ENCODE data around the gene GRIK4. TPM values are rescaled to one million over a fixed set of nuclear protein-coding genes. Genes with fewer than 3 reads are reported as not detected.

Gene GRIK4
- total RNA-seq, 1 donor from 2014 or later, result 2.2 TPM

- no peak for DNase-seq (ENCODE audit: low read depth)
- FAIRE-seq, result no peak
- no peaks in the 10 kb centered on the region for H3K9me3 Mint-ChIP-seq (ENCODE audit: unreplicated experiment)
- H3K9me3 ChIP-seq (ENCODE audit: insufficient read depth, low read depth, low read length), result no peaks in the 10 kb centered on the region
- no peak overlapping the region for H2AFZ ChIP-seq (ENCODE audit: low read depth, low read length)
- H3K36me3 ChIP-seq (ENCODE audit: insufficient read depth, low read length), result no peaks in the 10 kb centered on the region
- H4K20me1 ChIP-seq (ENCODE audit: insufficient read depth, low read length), result no peaks in the 10 kb centered on the region
- peaks cover 48% of the 10 kb centered on the region for H3K27me3 Mint-ChIP-seq (ENCODE audit: low read depth, unreplicated experiment)
- H3K4me1 Mint-ChIP-seq (ENCODE audit: low read depth, unreplicated experiment), result no peaks in the 10 kb centered on the region
- no peaks in the 10 kb centered on the region for H3K79me2 ChIP-seq (ENCODE audit: insufficient read depth, low read length)
- H3K4me3 Mint-ChIP-seq (ENCODE audit: unreplicated experiment), result no peak overlapping the region
- H3K27ac ChIP-seq (ENCODE audit: low read depth, low read length), result no peak overlapping the region
- no peak overlapping the region for H3K27ac Mint-ChIP-seq (ENCODE audit: unreplicated experiment)
- H3K36me3 Mint-ChIP-seq (ENCODE audit: low read depth, unreplicated experiment), result peaks cover 2% of the 10 kb centered on the region
- no peak overlapping the region for H3K9ac ChIP-seq (ENCODE audit: low read length)
- peaks cover 6% of the 10 kb centered on the region for H3K27me3 ChIP-seq (ENCODE audit: insufficient read depth, low read length)
- H3K4me2 ChIP-seq (ENCODE audit: low read length), result no peak overlapping the region
- H3K4me1 ChIP-seq (ENCODE audit: insufficient read depth, low read length), result no peaks in the 10 kb centered on the region
- no peak overlapping the region for H3K4me3 ChIP-seq (ENCODE audit: insufficient read depth, low read depth, low read length)
- TF ChIP-seq CTCF (IDR thresholded peaks at IDR 0.05; ENCODE audit: insufficient read depth, low read depth, low read length) (no peak), EZH2 (IDR thresholded peaks at IDR 0.05; ENCODE audit: insufficient read depth, low read length) (no peak)
Measured at GRCh38 chr11:120890609-120891320, 379.2 kb downstream of the GRIK4 start.

- Mint-ChIP-seq H3K4me3 (ENCODE audit: unreplicated experiment) (no peak overlapping the region), H3K9me3 (ENCODE audit: unreplicated experiment) (no peaks in the 10 kb centered on the region), H3K36me3 (ENCODE audit: low read depth, unreplicated experiment) (peaks cover 2% of the 10 kb centered on the region), H3K27ac (ENCODE audit: unreplicated experiment) (no peak overlapping the region), H3K27me3 (ENCODE audit: low read depth, unreplicated experiment) (peaks cover 48% of the 10 kb centered on the region), H3K4me1 (ENCODE audit: low read depth, unreplicated experiment) (no peaks in the 10 kb centered on the region)
- no peaks in the 10 kb centered on the region for H4K20me1 ChIP-seq (ENCODE audit: insufficient read depth, low read length)
- no peak overlapping the region for H3K9ac ChIP-seq (ENCODE audit: low read length)
- no peaks in the 10 kb centered on the region for H3K4me1 ChIP-seq (ENCODE audit: insufficient read depth, low read length)
- H3K27ac ChIP-seq (ENCODE audit: low read depth, low read length), result no peak overlapping the region
- H3K36me3 ChIP-seq (ENCODE audit: insufficient read depth, low read length), result no peaks in the 10 kb centered on the region
- H3K27me3 ChIP-seq (ENCODE audit: insufficient read depth, low read length), result peaks cover 3% of the 10 kb centered on the region
- TF ChIP-seq CTCF (IDR thresholded peaks at IDR 0.05; ENCODE audit: insufficient read depth, low read depth, low read length), result no peak
- FAIRE-seq (no peak), DNase-seq (ENCODE audit: low read depth) (no peak)
- no peak overlapping the region for H3K4me2 ChIP-seq (ENCODE audit: low read length)
- H3K79me2 ChIP-seq (ENCODE audit: insufficient read depth, low read length), result no peaks in the 10 kb centered on the region
- H2AFZ ChIP-seq (ENCODE audit: low read depth, low read length), result no peak overlapping the region
- no peaks in the 10 kb centered on the region for H3K9me3 ChIP-seq (ENCODE audit: insufficient read depth, low read depth, low read length)
- H3K4me3 ChIP-seq (ENCODE audit: insufficient read depth, low read depth, low read length), result no peak overlapping the region
Measured at GRCh38 chr11:120893440-120894201, 382.1 kb downstream of the GRIK4 start.
